GM13977 (cell line): Measurements from ENCODE around the gene GLS.
"Not testable (repeated sequence)": the region's sequence is repeated elsewhere in the genome, so short reads cannot be mapped to it uniquely, and the experiment has no call there.

Experiments used
- DNase-seq: peaks from one replicate; pipeline ENCODE4 v3.0.0; 2012; ENCODE audit warnings: low spot score
- in situ Hi-C: fragments of 300-500 bp; cut with MboI; formaldehyde crosslinking; loops from one replicate; pipeline ENCODE4 v1.12.0; 2022; ENCODE audit warnings: low sequenced_read_pairs, low pct_unique_long_range_greater_than_20kb, mixed read lengths, inconsistent platforms; ENCODE audit not compliant: unreplicated experiment
- TF ChIP-seq, protein P1 (sequence below): IDR thresholded peaks from 2 replicates; pipeline ENCODE4 v1.5.1; 2012; ENCODE audit warnings: mild to moderate bottlenecking, control low read depth; ENCODE audit not compliant: insufficient read depth; ENCODE audit errors: extremely low read depth, missing control alignments

GLS gene

DNA sequence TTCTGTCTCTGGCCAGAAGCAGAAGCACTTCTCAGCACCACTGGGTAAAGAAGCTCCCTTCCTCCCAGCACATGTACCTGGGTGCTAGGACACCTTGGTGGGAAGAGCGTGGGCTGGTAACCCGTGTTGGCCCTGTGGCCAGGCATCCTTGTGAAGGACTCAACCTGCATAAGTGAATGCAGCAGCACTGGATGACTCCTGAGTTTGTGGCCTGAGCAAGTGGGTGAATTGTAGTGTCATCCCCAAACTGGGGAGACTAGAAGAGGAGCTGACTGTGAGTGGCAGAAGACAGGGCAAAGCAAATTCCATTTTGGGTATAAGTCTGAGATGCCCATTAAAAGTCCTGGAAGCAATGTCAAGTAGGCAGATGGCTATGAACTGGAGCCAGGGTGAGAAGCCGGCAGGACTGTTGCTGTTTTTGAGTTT is 70.0 kb downstream of the GLS start:
- in situ Hi-C loops, result no loop called here
- TF ChIP-seq, protein P1, sequence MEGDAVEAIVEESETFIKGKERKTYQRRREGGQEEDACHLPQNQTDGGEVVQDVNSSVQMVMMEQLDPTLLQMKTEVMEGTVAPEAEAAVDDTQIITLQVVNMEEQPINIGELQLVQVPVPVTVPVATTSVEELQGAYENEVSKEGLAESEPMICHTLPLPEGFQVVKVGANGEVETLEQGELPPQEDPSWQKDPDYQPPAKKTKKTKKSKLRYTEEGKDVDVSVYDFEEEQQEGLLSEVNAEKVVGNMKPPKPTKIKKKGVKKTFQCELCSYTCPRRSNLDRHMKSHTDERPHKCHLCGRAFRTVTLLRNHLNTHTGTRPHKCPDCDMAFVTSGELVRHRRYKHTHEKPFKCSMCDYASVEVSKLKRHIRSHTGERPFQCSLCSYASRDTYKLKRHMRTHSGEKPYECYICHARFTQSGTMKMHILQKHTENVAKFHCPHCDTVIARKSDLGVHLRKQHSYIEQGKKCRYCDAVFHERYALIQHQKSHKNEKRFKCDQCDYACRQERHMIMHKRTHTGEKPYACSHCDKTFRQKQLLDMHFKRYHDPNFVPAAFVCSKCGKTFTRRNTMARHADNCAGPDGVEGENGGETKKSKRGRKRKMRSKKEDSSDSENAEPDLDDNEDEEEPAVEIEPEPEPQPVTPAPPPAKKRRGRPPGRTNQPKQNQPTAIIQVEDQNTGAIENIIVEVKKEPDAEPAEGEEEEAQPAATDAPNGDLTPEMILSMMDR, result no peak

DNA sequence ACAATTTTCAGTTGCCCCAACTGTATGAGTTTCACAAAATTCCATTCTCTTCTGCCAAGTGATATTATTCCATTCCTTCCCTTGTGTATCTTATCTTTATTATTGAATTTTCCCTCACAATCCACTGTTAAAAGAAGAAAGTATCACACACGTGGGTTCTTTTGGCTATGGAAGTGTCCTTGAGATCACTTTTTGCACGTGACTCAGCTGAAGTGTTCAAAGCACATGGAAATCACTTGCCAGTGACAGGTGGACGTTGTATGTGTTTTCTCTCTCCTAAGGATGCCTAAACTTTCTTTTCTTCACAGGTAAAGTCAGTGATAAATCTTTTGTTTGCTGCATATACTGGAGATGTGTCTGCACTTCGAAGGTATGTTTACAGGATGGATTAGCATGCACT is 72.6 kb downstream of the GLS start:
- TF ChIP-seq, protein P1, result no peak
- no peak for DNase-seq
- in situ Hi-C loops, result no loop called here

More for the DNA sequence above, 70.0 kb downstream of the GLS start:
- DNase-seq, result no peak

DNA sequence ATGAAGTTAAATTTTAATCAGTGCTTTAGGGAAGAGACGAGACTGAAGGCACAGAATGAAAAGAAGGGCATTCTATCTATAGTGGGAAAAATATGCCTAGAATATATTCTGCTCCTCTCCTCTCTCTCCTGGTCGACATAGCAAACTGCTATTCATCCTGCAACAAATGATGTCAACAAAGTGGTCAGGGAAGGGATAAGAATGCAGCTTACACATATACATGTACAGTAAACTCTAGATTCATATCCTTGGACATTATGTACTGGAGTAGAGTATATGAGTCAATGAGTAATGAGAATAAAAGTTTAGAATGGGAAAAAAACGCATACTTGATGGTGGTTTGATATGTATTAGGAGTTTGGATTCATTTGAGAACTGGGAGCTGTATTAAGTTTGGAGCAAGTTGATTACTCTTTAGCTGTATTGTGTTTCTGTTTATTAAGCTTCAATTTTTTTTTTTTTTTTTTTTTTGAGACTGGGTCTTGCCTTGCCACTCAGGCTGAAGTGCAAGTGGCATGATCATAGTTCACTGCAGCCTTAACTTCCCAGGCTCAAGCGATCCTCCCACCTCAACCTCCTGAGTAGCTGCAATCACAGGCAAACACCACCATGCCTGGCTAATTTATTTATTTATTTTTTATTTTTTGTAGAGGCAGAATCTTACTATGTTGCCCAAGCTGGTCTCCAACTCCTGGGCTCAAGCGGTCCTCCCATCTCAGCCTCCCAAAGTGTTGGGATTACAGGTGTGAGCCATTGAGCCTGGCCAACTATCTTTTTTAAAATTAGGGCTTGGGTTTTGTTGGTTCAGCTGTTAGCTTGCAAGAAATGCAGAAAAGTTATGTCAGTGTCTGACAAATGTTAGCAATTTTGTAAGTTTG is 79.5 kb downstream of the GLS start:
- TF ChIP-seq, protein P1, result no peak
- no peak for DNase-seq
- in situ Hi-C loops, result no loop called here

DNA sequence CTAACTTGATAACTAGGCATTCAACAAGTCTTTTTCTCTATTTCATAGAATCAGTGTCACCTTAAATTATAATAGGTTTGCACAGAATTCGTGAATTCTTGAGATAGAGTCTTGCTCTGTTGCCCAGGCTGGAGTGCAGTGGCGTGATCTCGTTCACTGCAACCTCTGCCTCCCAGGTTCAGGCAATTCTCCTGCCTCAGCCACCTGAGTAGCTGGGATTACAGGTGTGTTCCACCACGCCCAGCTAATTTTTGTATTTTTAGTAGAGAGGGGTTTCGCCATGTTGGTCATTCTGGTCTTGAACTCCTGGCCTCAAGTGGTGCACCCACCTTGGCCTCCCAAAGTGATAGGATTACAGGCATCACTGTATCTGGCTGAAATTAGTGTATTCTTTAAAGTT is 80.5 kb downstream of the GLS start:
- DNase-seq, in situ Hi-C loops: not testable (repeated sequence)

DNA sequence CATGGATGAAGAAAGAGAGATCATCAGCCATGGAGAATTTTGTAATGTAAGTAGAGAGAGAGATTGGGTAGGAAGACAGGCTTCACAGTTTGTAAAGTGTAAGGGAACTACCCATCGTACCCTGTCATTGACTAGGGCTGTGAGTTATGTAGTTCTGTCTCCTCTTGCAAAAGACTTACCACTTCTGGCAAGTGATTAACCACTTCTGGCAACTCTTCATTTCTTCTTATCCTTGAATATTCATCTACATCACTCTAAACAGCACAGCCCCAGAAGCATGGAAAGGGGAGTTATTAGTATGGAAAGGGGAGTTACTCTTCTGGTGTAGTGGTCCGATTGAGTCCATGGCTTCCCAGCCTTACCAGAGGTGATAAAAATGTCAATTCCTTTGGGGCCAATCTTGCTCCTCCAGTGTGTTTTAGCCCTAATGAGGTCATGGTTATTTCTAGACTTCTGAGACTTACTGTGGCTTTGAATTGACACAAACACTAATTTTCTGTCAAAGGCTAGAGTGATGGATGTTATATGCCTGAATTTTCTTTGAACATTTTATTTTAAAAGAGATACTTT is 81.4 kb downstream of the GLS start:
- in situ Hi-C loops, result no loop called here
- TF ChIP-seq, protein P1, result no peak
- no peak for DNase-seq

DNA sequence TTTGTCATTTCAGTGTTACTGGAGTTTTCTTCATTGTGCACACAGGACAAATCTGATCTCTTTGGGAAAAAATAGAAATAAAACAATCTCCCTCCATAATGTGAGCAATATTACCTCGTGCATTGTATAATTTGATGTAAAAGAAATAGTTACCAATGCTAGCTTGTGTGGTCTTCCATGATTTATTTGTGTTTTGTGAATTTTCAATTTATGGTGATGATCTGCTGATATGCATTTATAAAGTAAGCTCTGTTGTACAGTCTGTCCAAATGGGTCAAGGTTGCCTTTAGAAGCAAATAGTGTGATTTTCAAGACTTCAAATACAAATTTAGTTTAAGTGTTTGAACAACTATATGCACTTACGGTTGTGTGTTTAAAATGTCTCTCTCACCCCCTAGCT is 82.5 kb downstream of the GLS start:
- in situ Hi-C loops, result no loop called here
- TF ChIP-seq, protein P1, result no peak
- no peak for DNase-seq

DNA sequence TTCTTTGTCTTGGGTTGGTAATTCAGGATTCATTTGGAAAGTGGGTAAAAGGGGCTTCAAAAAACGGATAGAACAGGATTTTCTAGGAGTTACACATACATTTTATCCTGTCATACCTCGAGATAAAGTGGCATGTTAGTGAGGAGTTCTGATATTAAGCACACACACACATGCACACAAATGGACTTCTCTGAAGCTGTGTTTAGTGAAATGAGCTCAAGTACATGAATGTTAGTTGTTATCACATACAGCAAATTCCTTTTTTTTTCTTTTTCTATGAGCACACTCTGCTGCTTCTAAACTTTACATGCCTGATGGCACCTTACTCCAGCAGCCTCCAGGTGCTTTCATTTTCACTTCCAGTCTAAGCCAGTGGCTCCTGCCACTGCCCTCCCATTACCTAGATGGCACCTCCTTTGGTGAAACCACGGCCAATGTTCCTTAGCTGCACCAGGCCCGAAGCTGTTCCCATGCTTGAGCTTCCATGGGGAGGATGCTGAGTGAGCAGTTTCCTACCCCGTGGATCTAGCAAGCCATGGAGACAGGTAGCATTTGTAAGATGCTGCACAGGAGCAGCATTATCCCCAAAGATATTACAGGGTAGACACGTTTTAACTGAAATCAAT is 83.7 kb downstream of the GLS start:
- TF ChIP-seq, protein P1, result no peak
- DNase-seq, result no peak
- in situ Hi-C loops, result no loop called here
